HUES64 (cell line): ENCODE measurements around the gene PRKAR1B.

ENCODE experiments used
- H3K27ac ChIP-seq: 2 replicates; pipeline ENCODE4 v1.7.0; 2013; ENCODE audit warnings: low read depth, low read length, inconsistent platforms
- H3K27me3 ChIP-seq: 2 replicates; pipeline ENCODE4 v1.6.1; 2013; ENCODE audit warnings: mild to moderate bottlenecking, low read length; ENCODE audit not compliant: insufficient read depth
- H3K36me3 ChIP-seq: 2 replicates; pipeline ENCODE4 v1.6.1; 2013; ENCODE audit warnings: mild to moderate bottlenecking, low read length; ENCODE audit not compliant: insufficient read depth
- H3K4me1 ChIP-seq: 2 replicates; pipeline ENCODE4 v1.6.1; 2013; ENCODE audit warnings: mild to moderate bottlenecking, low read length, moderate library complexity; ENCODE audit not compliant: insufficient read depth
- H3K4me3 ChIP-seq: 2 replicates; pipeline ENCODE4 v1.5.1; 2013; ENCODE audit warnings: mild to moderate bottlenecking, low read length, moderate library complexity
- H3K9ac ChIP-seq: 2 replicates; pipeline ENCODE4 v1.6.1; 2013; ENCODE audit warnings: mild to moderate bottlenecking, low read depth, low read length
- H3K9me3 ChIP-seq: 2 replicates; pipeline ENCODE4 v1.6.1; 2013; ENCODE audit warnings: low read depth, low read length; ENCODE audit not compliant: insufficient read depth
- WGBS: fragments of 150-250, 120-280 bp; methylation state at CpG from one replicate; pipeline ENCODE4 v1.1.7; 2013; ENCODE audit warnings: missing lambda C conversion rate; 5-methylcytosine and 5-hydroxymethylcytosine counted together

The PRKAR1B gene

GRCh38 chr7:728602-729001, 1.5 kb upstream of the PRKAR1B start:
- 87% methylated on average over 9 of the region's 9 CpGs for WGBS
- no peaks in the 10 kb centered on the region for H3K27me3 ChIP-seq
- peaks cover 44% of the 10 kb centered on the region for H3K36me3 ChIP-seq
- peak overlapping the region; percentile 86 for H3K4me3 ChIP-seq
- H3K9ac ChIP-seq = no peak overlapping the region
- peaks cover 19% of the 10 kb centered on the region for H3K9me3 ChIP-seq
- H3K4me1 ChIP-seq = no peaks in the 10 kb centered on the region
- H3K27ac ChIP-seq = no peak overlapping the region

DNA sequence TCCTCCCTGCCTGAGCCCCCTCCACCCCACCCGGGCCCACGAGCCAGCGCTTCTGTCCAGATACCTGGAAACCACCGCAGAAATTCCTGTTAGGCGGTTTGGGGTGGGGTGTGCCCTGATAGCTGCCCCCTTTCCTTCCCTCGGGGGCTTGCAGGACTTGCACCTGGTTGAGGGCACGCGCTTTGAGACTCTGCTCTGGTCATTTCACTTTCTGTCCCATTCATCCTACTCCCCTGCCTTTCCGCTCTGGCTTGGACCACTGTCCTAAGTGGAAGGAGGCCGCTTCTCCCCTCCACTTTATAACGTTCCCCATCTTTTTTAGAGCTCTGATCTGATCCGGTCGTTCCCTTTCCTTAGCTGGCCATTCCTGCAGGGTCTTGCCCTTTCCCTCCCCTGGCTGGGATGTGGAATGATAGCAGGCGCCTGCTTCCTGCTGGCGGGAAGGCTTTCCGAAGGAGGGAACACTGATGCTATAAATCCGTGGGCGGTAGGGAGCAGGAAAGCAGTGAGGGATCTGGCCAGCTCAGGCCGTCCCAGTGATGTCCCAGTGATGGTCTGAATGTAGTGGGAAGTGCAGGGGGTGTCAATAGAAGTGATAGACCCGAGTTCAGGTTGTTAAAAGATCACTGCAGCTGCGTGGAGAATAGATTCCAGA, 852 bp upstream of the PRKAR1B start:
- no peaks in the 10 kb centered on the region for H3K4me1 ChIP-seq
- H3K36me3 ChIP-seq = peaks cover 50% of the 10 kb centered on the region
- peak overlapping the region; percentile 23; the same call in 1 of the 2 replicates for H3K9ac ChIP-seq
- H3K27ac ChIP-seq = no peak overlapping the region
- H3K9me3 ChIP-seq = peaks cover 19% of the 10 kb centered on the region
- 21% methylated on average over 21 of the region's 21 CpGs for WGBS
- no peaks in the 10 kb centered on the region for H3K27me3 ChIP-seq
- H3K4me3 ChIP-seq = peak overlapping the region; percentile 86

DNA sequence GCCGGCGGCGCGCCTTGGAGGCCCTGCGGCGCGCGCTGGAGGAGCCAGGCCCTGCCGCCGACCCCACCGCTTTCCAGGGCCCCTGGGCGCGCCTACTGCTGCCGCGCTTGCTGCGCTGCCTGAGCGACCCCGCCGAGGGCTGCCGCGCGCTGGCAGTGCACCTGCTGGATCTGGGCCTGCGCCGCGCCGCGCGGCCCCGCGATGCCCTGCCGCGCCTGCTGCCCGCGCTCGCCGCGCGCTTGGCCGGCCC, 302 bp downstream of the PRKAR1B start:
- Histone ChIP-seq H3K27me3 (no peaks in the 10 kb centered on the region), H3K36me3 (peaks cover 46% of the 10 kb centered on the region), H3K9me3 (peaks cover 22% of the 10 kb centered on the region), H3K27ac (peak overlapping the region; percentile 39; the same call in 1 of the 2 replicates), H3K4me1 (no peaks in the 10 kb centered on the region), H3K4me3 (peak overlapping the region; percentile 86), H3K9ac (peak overlapping the region; percentile 89)
- WGBS = under 1% methylated on average over 39 of the region's 39 CpGs

- Histone ChIP-seq H3K4me3 (peak within 1 kb of the TSS; percentile 86), H3K9me3 (peaks cover 26% of the 10 kb centered on the region), H3K36me3 (peaks cover 44% of the 10 kb centered on the region), H3K27me3 (no peaks in the 10 kb centered on the region), H3K27ac (peak within 1 kb of the TSS; percentile 59), H3K4me1 (no peaks in the 10 kb centered on the region), H3K9ac (peak within 1 kb of the TSS; percentile 89)
- 10% methylated on average over 56 of the region's 56 CpGs for WGBS
These were observed 812 bp downstream of the PRKAR1B start, which contains the start of gene DNAAF5 for GRCh38 chr7:726084-726853. Gene DNAAF5 (plus strand): TSS chr7:726699. CDS start chr7:726721, 22 bp downstream.

DNA sequence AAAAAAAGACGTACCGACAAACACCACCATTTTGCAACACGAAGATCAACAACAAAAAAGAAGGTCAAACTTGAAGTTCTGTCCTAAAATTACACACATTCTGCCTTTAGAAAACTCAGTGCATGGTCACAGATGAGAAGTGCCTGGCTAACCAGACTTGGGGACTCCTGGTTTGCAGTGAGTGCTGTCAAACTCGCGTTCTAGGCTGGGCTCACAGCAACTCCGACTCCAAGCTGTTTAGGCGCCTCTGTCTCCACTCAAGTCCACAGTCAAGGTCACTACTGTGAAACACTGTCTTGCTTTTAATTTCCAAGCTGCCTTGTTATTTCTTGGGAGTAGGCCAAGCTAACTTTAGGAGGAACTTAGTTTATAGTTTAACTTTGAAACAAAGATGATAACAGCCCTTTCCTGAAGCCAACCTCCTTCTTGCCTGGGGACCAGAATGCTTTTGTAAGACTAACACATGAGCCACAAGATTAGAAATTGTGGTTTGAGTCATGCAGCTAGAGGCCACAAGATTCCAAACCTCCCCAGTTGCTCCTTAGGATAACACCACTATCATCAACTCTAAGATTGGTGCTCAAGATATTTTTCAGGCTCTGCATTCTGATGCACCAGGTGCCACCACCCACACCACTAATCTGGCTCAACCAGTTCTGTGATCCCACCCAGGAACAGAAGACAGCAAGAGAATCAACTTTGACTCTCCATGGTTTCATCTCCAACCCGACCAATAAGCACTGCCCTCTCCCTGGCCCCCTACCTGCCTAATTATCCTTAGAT, 1.7 kb downstream of the PRKAR1B start:
- Histone ChIP-seq H3K4me3 (peak overlapping the region; percentile 86), H3K36me3 (peaks cover 42% of the 10 kb centered on the region), H3K27ac (no peak overlapping the region), H3K27me3 (no peaks in the 10 kb centered on the region), H3K9me3 (peaks cover 29% of the 10 kb centered on the region), H3K4me1 (no peaks in the 10 kb centered on the region), H3K9ac (peak overlapping the region; percentile 89; the same call in 1 of the 2 replicates)
- 96% methylated on average over 8 of the region's 8 CpGs for WGBS

GRCh38 chr7:724298-724697, 2.8 kb downstream of the PRKAR1B start:
- no peak overlapping the region for H3K9ac ChIP-seq
- H3K4me1 ChIP-seq = no peaks in the 10 kb centered on the region
- peaks cover 32% of the 10 kb centered on the region for H3K36me3 ChIP-seq
- no peaks in the 10 kb centered on the region for H3K27me3 ChIP-seq
- H3K9me3 ChIP-seq = peaks cover 30% of the 10 kb centered on the region
- no peak overlapping the region for H3K4me3 ChIP-seq
- H3K27ac ChIP-seq = no peak overlapping the region
- WGBS = 94% methylated on average over 7 of the region's 7 CpGs

DNA sequence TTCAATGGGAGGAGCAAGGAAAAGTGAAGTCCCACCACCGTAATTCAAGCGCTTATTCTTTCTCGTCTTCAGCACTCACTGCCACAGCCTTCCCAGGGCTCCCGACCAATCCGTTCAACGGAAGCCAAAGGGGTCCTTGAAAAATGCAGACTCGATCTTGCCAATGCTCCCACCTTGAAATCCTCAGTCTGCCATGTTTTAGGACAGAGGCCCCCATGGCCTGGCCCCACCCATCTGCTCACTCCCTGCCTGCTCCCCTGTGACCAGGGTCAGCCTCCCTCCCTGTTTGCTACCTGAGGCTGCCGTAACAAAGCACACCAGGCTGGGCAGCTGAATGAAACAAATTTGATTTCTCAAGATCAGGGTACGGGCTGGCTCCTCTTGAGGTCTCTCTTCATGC, 3.5 kb downstream of the PRKAR1B start:
- no peaks in the 10 kb centered on the region for H3K27me3 ChIP-seq
- peaks cover 31% of the 10 kb centered on the region for H3K36me3 ChIP-seq
- H3K9me3 ChIP-seq = peaks cover 30% of the 10 kb centered on the region
- no peak overlapping the region for H3K4me3 ChIP-seq
- WGBS = 93% methylated on average over 9 of the region's 9 CpGs
- H3K27ac ChIP-seq = no peak overlapping the region
- H3K9ac ChIP-seq = no peak overlapping the region
- no peaks in the 10 kb centered on the region for H3K4me1 ChIP-seq

GRCh38 chr7:721619-722248, 5.3 kb downstream of the PRKAR1B start:
- Histone ChIP-seq H3K36me3 (peaks cover 31% of the 10 kb centered on the region), H3K4me3 (no peak overlapping the region), H3K27me3 (no peaks in the 10 kb centered on the region), H3K9ac (no peak overlapping the region), H3K4me1 (no peaks in the 10 kb centered on the region), H3K27ac (no peak overlapping the region), H3K9me3 (peaks cover 30% of the 10 kb centered on the region)
- WGBS = 92% methylated on average over 5 of the region's 5 CpGs

GRCh38 chr7:716636-717035, 10.4 kb downstream of the PRKAR1B start:
- WGBS = 94% methylated on average over 11 of the region's 11 CpGs
- no peaks in the 10 kb centered on the region for H3K27me3 ChIP-seq
- H3K4me1 ChIP-seq = no peaks in the 10 kb centered on the region
- H3K9ac ChIP-seq = no peak overlapping the region
- peaks cover 8% of the 10 kb centered on the region; the same call in 1 of the 2 replicates for H3K36me3 ChIP-seq
- H3K4me3 ChIP-seq = no peak overlapping the region
- no peak overlapping the region for H3K27ac ChIP-seq
- H3K9me3 ChIP-seq = peaks cover 6% of the 10 kb centered on the region

DNA sequence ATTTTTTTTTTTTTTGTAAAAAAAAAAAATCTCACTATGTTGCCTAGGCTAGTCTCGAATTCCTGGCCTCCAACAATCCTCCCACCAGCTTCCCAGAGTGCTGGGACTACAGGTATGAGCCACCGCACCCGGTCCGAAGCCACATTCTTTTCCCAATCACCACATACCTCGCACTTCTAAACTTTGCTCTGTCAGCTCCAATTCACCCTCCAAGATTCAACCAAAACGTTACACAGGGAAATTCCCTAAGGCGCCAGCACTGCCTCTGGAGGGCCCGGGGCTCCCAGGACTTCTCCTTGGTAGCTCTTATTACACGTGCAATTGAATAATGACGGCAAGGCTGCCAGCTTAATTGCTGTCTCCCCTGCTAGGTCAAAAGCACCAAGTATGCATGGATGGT, 10.9 kb downstream of the PRKAR1B start:
- no peak overlapping the region for H3K27ac ChIP-seq
- no peaks in the 10 kb centered on the region; the same call in 1 of the 2 replicates for H3K27me3 ChIP-seq
- WGBS = 88% methylated on average over 10 of the region's 10 CpGs
- peaks cover 7% of the 10 kb centered on the region; the same call in 1 of the 2 replicates for H3K36me3 ChIP-seq
- H3K4me1 ChIP-seq = no peaks in the 10 kb centered on the region
- no peak overlapping the region for H3K9ac ChIP-seq
- H3K9me3 ChIP-seq = peaks cover 4% of the 10 kb centered on the region; the same call in 1 of the 2 replicates
- no peak overlapping the region for H3K4me3 ChIP-seq
